Ascending aorta (tissue), 2 donors: ENCODE measurements around the gene CTSS. TPM values are rescaled to one million over a fixed set of nuclear protein-coding genes. Genes with fewer than 3 reads are reported as not detected.
"Not testable (repeated sequence)": the region's sequence is repeated elsewhere in the genome, so short reads cannot be mapped to it uniquely, and the experiment has no call there.

ENCODE experiments used
- DNase-seq, 2 donors: peaks; one replicate each; pipeline ENCODE4 v3.0.0-alpha.2; 2019; ENCODE audit warnings: low spot score in 2 of 2
- H3K27ac ChIP-seq, 2 donors: fragments of 200-600 bp; sonication (generic); one replicate each; pipeline ENCODE4 v1.5.1; 2016 to 2017; ENCODE audit warnings: mild to moderate bottlenecking in 1 of 2
- H3K27me3 ChIP-seq: fragments of 200-600 bp; sonication (generic); one replicate; pipeline ENCODE4 v1.5.1; 2017
- H3K36me3 ChIP-seq, 2 donors: fragments of 200-600 bp; sonication (generic); one replicate each; pipeline ENCODE4 v1.5.1; 2016
- H3K4me1 ChIP-seq, 2 donors: fragments of 200-600 bp; sonication (generic); one replicate each; pipeline ENCODE4 v1.5.1; 2016 to 2017; ENCODE audit warnings: mild to moderate bottlenecking in 1 of 2
- H3K4me3 ChIP-seq, 2 donors: fragments of 200-600 bp; sonication (generic); one replicate each; pipeline ENCODE4 v1.5.1; 2016 to 2017; ENCODE audit warnings: mild to moderate bottlenecking in 1 of 2
- H3K9me3 ChIP-seq, 2 donors: fragments of 200-600 bp; sonication (generic); one replicate each; pipeline ENCODE4 v1.5.1; 2016
- intact Hi-C: fragments of 100-400 bp; cut with DNase I; formaldehyde crosslinking; loops from one replicate; pipeline ENCODE4 v1.15.1; 2023
- total RNA-seq: library from RNA; depleted of rRNA; stranded (reverse); fragments of >200 nt; gene quantifications from one replicate; pipeline ENCODE4 v1.1.0, GENCODE V29; 2016
- TF ChIP-seq, protein P1 (sequence below), 3 experiments: fragments of 200-600 bp in 2 of 3; fragments of 450-650 bp in 1 of 3; sonication (generic) in 2 of 3; IDR thresholded peaks; one replicate each; pipeline ENCODE4 v1.5.1; 2016 to 2019; ENCODE audit warnings: antibody characterized with exemption in 3 of 3, mild to moderate bottlenecking in 1 of 3, moderate library complexity in 1 of 3

The CTSS gene
- total RNA-seq, 1 donor from 2014 or later, result 32.1 TPM

DNA sequence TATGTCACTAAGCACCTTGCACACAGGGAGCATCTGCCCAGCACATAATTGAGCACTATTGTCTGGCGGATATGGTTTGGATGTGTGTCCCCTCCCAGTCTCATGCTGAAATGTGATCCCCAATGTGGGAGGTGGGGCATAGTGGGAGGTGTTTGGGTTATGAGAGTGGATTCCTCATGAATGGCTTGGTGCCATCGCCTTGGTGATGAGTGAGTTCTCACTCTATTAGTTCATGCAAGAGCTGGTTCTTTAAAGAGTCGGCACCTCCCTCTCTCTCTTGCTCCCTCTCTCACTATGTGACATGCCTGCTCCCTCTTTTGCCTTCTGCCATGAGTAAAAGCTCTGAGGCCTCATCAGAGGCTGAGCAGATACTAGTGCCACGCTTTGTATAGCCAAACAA lies 32.9 kb upstream of the CTSS start:
- Histone ChIP-seq H3K4me1 (no peaks in the 10 kb centered on the region), H3K9me3 (no peaks in the 10 kb centered on the region), H3K27me3 (no peaks in the 10 kb centered on the region), H3K27ac (no peak overlapping the region), H3K4me3 (no peak overlapping the region), H3K36me3 (peaks cover 26 to 36% of the 10 kb centered on the region in 2 donors)
- TF ChIP-seq, protein P1, sequence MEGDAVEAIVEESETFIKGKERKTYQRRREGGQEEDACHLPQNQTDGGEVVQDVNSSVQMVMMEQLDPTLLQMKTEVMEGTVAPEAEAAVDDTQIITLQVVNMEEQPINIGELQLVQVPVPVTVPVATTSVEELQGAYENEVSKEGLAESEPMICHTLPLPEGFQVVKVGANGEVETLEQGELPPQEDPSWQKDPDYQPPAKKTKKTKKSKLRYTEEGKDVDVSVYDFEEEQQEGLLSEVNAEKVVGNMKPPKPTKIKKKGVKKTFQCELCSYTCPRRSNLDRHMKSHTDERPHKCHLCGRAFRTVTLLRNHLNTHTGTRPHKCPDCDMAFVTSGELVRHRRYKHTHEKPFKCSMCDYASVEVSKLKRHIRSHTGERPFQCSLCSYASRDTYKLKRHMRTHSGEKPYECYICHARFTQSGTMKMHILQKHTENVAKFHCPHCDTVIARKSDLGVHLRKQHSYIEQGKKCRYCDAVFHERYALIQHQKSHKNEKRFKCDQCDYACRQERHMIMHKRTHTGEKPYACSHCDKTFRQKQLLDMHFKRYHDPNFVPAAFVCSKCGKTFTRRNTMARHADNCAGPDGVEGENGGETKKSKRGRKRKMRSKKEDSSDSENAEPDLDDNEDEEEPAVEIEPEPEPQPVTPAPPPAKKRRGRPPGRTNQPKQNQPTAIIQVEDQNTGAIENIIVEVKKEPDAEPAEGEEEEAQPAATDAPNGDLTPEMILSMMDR (IDR thresholded peaks at IDR 0.05), result no peak
- intact Hi-C loops, result no loop called here
- DNase-seq, result no peak

DNA sequence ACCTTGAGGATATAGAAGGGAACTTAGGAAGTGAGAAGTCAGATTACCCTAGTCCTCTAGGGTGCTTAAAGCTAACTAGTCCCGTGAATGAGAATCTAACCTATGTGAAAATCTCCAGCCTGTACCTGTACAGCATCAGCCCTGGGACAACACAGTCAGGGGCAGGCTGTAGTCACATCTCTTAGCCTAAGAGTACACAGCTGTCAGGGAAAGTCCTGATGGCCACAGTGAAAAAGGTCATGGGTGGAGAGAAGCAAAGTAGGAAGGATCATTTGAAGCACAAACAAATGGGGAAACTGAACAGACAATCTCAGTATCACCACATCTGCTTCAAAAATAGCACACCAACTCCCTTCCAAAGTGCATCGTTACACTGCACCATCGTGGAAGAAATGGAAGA lies 30.8 kb upstream of the CTSS start:
- intact Hi-C loops, result no loop called here
- no peak overlapping the region for H3K4me3 ChIP-seq
- peaks cover 22 to 36% of the 10 kb centered on the region in 2 donors for H3K36me3 ChIP-seq
- H3K9me3 ChIP-seq, result no peaks in the 10 kb centered on the region
- DNase-seq, result no peak
- H3K27ac ChIP-seq, result no peak overlapping the region
- H3K27me3 ChIP-seq, result no peaks in the 10 kb centered on the region
- no peaks in the 10 kb centered on the region for H3K4me1 ChIP-seq
- TF ChIP-seq, protein P1 (IDR thresholded peaks at IDR 0.05), result no peak

DNA sequence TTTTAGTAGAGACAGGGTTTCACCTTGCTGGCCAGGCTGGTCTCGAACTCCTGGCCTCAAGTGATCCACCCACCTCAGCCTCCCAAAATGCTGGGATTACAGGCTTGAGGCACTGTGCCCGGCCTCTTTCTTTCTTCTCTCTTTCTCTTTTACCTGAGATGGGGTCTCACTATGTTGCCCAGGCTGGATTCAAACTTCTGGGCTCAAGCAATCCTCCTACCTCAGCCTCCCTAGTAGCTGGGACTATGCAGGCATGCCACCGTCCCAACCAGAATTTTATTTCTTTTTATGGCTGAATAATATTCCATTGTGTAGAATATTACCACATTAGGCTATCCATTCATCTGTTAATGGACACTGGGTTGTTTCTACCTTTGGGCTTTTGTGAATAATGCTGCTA lies 28.2 kb upstream of the CTSS start:
- H3K4me3 ChIP-seq, intact Hi-C loops, H3K27me3 ChIP-seq, H3K4me1 ChIP-seq, H3K27ac ChIP-seq, H3K9me3 ChIP-seq, DNase-seq: not testable (repeated sequence)
- peaks cover 13 to 20% of the 10 kb centered on the region in 2 donors for H3K36me3 ChIP-seq

DNA sequence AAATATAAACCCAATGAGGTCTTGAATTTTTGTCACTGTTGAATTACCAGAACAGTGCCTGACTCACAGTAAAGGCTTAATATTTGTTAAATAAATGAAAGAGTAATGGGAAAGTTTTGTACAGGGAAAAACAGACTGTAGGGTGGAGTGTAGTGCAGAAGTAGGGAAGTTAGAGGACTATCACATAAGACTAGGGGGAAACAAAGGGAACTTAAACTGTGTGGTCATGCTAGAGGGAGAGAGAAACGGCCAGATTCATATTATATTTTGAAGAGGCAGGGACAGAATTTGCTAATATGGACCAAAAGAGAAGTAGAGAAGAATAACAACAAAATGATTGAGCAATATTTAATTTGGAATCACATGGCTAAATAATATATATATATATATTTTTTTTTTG lies 27.6 kb upstream of the CTSS start:
- no peak overlapping the region for H3K4me3 ChIP-seq
- intact Hi-C loops, result no loop called here
- DNase-seq, result no peak
- H3K27me3 ChIP-seq, result no peaks in the 10 kb centered on the region
- no peaks in the 10 kb centered on the region for H3K9me3 ChIP-seq
- peaks cover 8 to 14% of the 10 kb centered on the region in 2 donors for H3K36me3 ChIP-seq
- TF ChIP-seq, protein P1 (IDR thresholded peaks at IDR 0.05), result no peak
- H3K4me1 ChIP-seq, result no peaks in the 10 kb centered on the region
- H3K27ac ChIP-seq, result no peak overlapping the region

DNA sequence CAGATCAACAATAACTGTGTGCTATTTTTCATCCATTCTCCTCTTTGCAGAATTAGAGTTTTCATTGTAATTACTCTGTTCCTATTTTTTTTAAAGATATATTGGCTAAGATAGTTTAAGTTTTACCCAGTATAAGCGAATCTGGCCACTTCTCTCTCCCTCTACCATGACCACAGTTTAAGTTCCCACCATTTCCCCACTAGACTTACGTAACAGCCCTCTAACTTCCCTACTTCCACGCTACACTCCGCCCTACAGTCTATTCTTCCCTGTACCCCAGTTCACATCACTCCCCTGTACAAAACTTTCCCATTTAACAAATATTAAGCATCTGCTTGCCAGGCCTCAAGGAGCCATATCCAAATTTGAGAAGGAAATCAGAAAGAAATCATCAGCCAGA lies 26.0 kb upstream of the CTSS start:
- no peak for DNase-seq
- Histone ChIP-seq H3K27ac (no peak overlapping the region), H3K36me3 (peaks cover 1 to 5% of the 10 kb centered on the region in 2 donors), H3K27me3 (no peaks in the 10 kb centered on the region), H3K4me3 (no peak overlapping the region), H3K4me1 (no peaks in the 10 kb centered on the region), H3K9me3 (no peaks in the 10 kb centered on the region)
- TF ChIP-seq, protein P1 (IDR thresholded peaks at IDR 0.05), result no peak
- intact Hi-C loops, result no loop called here

DNA sequence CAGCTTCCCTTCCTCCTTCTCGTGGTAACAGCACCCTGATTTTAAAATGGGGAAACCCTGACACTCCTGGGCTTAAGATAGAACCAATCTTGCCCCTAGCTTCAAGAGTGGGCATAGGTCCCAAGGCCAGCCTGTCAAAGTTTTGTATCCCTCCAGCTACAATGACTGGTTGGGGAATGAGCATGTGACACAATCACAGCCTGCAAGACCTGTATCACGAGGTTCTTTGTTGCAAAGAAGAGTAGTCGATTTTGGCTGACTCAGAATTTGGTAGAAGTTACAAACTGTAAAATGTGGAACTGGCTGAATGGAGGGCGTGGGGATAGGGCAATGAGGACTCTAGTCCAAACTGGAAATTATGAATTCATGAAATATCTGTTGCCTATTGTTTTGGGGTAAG lies 23.8 kb upstream of the CTSS start:
- intact Hi-C loops, result no loop called here
- DNase-seq, result no peak
- Histone ChIP-seq H3K36me3 (no peaks in the 10 kb centered on the region), H3K27ac (no peak overlapping the region), H3K9me3 (no peaks in the 10 kb centered on the region), H3K4me1 (no peaks in the 10 kb centered on the region), H3K27me3 (no peaks in the 10 kb centered on the region), H3K4me3 (no peak overlapping the region)
- TF ChIP-seq, protein P1 (IDR thresholded peaks at IDR 0.05), result no peak
